Immature natural killer cell (primary cell): ENCODE measurements around the gene VPS41. TPM values are rescaled to one million over a fixed set of nuclear protein-coding genes. Genes with fewer than 3 reads are reported as not detected.
"Not testable (repeated sequence)": the region's sequence is repeated elsewhere in the genome, so short reads cannot be mapped to it uniquely, and the experiment has no call there.

Experiments used
- DNase-seq, 3 donors: peaks; one replicate each; pipeline ENCODE4 v3.0.0; 2022; ENCODE audit warnings: mixed read lengths in 1 of 3
- H3K27ac Mint-ChIP-seq, 6 donors: one replicate each; pipeline ENCODE4 v1.8.0; 2020; ENCODE audit warnings: mixed read lengths in 6 of 6, mild to moderate bottlenecking in 5 of 6, inconsistent platforms in 4 of 6, moderate library complexity in 3 of 6
- H3K27me3 Mint-ChIP-seq, 3 donors: one replicate each; pipeline ENCODE4 v1.8.0; 2020 to 2021; ENCODE audit warnings: low read depth in 3 of 3, mild to moderate bottlenecking in 3 of 3, mixed read lengths in 3 of 3, moderate library complexity in 3 of 3, inconsistent platforms in 1 of 3
- H3K36me3 Mint-ChIP-seq, 3 donors: one replicate each; pipeline ENCODE4 v1.8.0; 2020; ENCODE audit warnings: mixed read lengths in 3 of 3, inconsistent platforms in 2 of 3, mild to moderate bottlenecking in 2 of 3
- H3K4me1 Mint-ChIP-seq, 2 donors: one replicate each; pipeline ENCODE4 v1.8.0; 2020; ENCODE audit warnings: inconsistent platforms in 2 of 2, mild to moderate bottlenecking in 2 of 2, mixed read lengths in 2 of 2, moderate library complexity in 1 of 2
- H3K4me3 Mint-ChIP-seq, 5 donors: one replicate each; pipeline ENCODE4 v1.8.0; 2020; ENCODE audit warnings: mild to moderate bottlenecking in 5 of 5, mixed read lengths in 5 of 5, inconsistent platforms in 3 of 5, moderate library complexity in 3 of 5
- H3K9me3 Mint-ChIP-seq, 6 donors: one replicate each; pipeline ENCODE4 v1.8.0; 2020; ENCODE audit warnings: mild to moderate bottlenecking in 6 of 6, mixed read lengths in 6 of 6, inconsistent platforms in 4 of 6, moderate library complexity in 3 of 6
- polyA plus RNA-seq, 3 donors: library from polyadenylated mRNA; unstranded; fragments of 300-500 nt; fragmentation: Illumina TruSeq; gene quantifications; one replicate each; pipeline ENCODE4 v1.2.3, GENCODE V29; 2021

Gene VPS41
- polyA plus RNA-seq = 10 to 100 TPM; 52.2 to 86.2 (median 72.6) TPM

- peaks cover 0 to 4% (median 3%) of the 10 kb centered on the region in 3 donors for H3K27me3 Mint-ChIP-seq
- H3K36me3 Mint-ChIP-seq = no peaks in the 10 kb centered on the region
- H3K4me1 Mint-ChIP-seq = peaks cover 23 to 49% of the 10 kb centered on the region in 2 donors
- H3K27ac Mint-ChIP-seq = peak within 1 kb of the TSS; percentile 85 to 94 (median 90)
- H3K4me3 Mint-ChIP-seq = peak within 1 kb of the TSS; percentile 95 to 97 (median 96)
- no peaks in the 10 kb centered on the region for H3K9me3 Mint-ChIP-seq
- peak; percentile 76 to 77 (median 77) for DNase-seq
Measured at GRCh38 chr7:38908759-38909335, at the start of gene VPS41. Gene VPS41 (minus strand): TSS chr7:38909191. CDS start chr7:38909174, 17 bp downstream.

DNA sequence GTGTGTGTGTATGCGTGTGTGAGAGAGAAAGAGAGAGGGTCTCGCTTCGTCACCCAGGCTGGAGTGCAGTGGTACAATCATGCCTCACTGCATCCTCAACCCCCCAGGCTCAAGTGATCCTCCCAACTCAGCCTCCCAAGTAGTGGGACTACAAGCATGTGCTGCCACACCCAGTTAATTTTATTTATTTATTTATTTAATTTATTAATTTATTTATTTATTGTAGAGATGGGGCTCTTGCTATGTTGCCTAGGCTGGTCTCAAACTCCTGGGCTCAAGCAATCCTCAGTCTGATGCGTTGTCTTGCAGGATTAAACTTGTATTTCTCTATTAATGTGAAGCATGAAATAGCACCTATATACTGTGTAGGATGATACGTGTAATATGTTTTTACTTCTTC, 46.9 kb upstream of the VPS41 start:
- no peaks in the 10 kb centered on the region for H3K9me3 Mint-ChIP-seq
- H3K27ac Mint-ChIP-seq = no peak overlapping the region
- no peaks in the 10 kb centered on the region for H3K4me1 Mint-ChIP-seq
- H3K27me3 Mint-ChIP-seq = peaks cover 5 to 19% (median 5%) of the 10 kb centered on the region in 3 donors
- DNase-seq = no peak
- H3K36me3 Mint-ChIP-seq = no peaks in the 10 kb centered on the region
- no peak overlapping the region for H3K4me3 Mint-ChIP-seq

- no peak overlapping the region for H3K27ac Mint-ChIP-seq
Measured at GRCh38 chr7:38953971-38954370, 45.0 kb upstream of the VPS41 start.

DNA sequence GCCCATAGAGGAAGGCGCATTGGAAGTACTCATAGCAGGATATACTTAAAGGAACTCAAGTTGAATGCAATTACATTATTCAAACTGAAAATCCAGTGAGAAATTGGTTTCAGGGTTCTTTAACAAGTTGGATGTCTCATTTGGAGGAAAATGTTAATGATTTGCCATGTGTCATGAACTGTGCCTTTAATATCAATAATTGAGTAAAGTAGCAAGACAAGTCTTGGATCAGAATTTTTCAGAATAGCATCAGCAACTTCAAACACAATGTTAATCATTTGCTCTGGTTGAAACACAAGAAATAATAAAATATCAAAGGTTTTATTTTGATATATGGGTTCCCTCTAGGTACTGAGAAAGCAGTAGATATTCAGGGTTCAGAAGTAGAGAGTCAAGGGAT, 44.2 kb upstream of the VPS41 start:
- H3K4me3 Mint-ChIP-seq = no peak overlapping the region
- no peaks in the 10 kb centered on the region for H3K36me3 Mint-ChIP-seq
- no peaks in the 10 kb centered on the region for H3K9me3 Mint-ChIP-seq
- no peak for DNase-seq
- H3K4me1 Mint-ChIP-seq = no peaks in the 10 kb centered on the region
- H3K27ac Mint-ChIP-seq = no peak overlapping the region
- H3K27me3 Mint-ChIP-seq = peaks cover under 1 to 12% (median 3%) of the 10 kb centered on the region in 3 donors

More at GRCh38 chr7:38953971-38954370, 45.0 kb upstream of the VPS41 start:
- H3K9me3 Mint-ChIP-seq = no peaks in the 10 kb centered on the region
- H3K27me3 Mint-ChIP-seq = peaks cover 3 to 15% (median 5%) of the 10 kb centered on the region in 3 donors
- H3K4me1 Mint-ChIP-seq = no peaks in the 10 kb centered on the region
- no peak for DNase-seq
- no peak overlapping the region for H3K4me3 Mint-ChIP-seq
- H3K36me3 Mint-ChIP-seq = no peaks in the 10 kb centered on the region

DNA sequence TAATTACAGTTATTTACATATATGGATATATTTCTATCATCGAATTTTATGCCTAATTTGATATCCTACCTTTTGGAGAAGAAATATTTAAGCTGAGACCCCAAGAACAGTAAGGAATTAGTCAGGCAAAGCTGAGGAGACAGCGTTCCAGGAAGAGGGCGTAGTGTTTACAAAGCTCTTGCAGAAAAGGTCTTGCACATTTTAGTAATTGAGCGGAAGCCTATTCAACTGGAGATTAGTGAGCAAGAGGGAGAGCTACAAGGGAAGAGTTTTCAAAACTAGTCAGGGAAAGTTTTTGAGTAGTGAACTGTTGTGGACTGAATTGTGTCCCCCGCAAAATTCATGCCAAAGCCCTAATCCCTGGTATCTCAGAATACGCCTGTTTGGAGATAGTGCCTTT, 42.2 kb upstream of the VPS41 start:
- Mint-ChIP-seq H3K27ac (no peak overlapping the region), H3K4me1 (no peaks in the 10 kb centered on the region), H3K36me3 (no peaks in the 10 kb centered on the region), H3K4me3 (no peak overlapping the region), H3K9me3 (no peaks in the 10 kb centered on the region), H3K27me3 (peaks cover 3 to 10% (median 3%) of the 10 kb centered on the region in 3 donors)
- DNase-seq = no peak

DNA sequence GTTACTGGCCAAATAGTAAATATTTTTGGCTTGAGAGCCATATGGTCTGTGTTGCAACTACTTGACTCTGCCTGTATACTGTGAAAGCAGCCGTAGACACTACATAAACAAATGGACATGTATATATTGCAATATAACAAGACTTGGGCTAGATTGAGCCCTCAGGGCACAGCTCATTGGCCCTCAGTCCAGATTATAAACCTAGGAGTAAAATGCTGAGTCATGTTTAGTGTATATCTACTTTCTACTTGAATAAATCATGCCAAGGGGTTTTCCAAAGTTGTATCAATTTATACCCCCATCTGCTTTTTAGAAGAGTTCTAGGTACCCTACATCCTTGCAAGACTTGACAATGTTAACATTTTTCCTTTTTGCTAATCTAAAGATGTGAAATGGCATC, 41.3 kb upstream of the VPS41 start:
- no peaks in the 10 kb centered on the region for H3K4me1 Mint-ChIP-seq
- peaks cover 1 to 9% (median 3%) of the 10 kb centered on the region in 3 donors for H3K27me3 Mint-ChIP-seq

DNA sequence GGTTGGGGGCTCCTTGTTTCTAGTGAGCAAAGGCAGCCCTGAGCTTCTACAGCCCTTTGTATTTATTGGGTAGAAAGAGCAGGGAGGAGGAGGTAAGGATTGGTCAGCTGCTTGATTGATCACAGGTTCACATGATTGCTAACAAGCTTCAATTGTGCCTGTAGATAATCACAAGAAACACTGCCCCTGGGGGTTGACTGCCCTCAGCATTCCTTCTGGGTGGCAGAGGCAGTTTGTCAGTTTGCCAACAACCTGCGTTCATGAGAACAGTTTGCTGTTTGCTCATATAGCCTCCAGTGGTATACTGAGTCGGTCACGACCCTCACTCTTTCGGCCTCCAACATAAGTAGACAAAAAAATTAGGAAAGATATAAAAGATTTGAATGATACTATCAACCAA, 38.5 kb upstream of the VPS41 start:
- H3K36me3 Mint-ChIP-seq, H3K4me1 Mint-ChIP-seq, H3K4me3 Mint-ChIP-seq, DNase-seq, H3K9me3 Mint-ChIP-seq, H3K27ac Mint-ChIP-seq: not testable (repeated sequence)
- peaks cover 2 to 12% (median 3%) of the 10 kb centered on the region in 3 donors for H3K27me3 Mint-ChIP-seq

More for the DNA sequence above, 41.3 kb upstream of the VPS41 start:
- H3K4me3 Mint-ChIP-seq = no peak overlapping the region
- no peaks in the 10 kb centered on the region for H3K9me3 Mint-ChIP-seq
- H3K27ac Mint-ChIP-seq = no peak overlapping the region
- H3K36me3 Mint-ChIP-seq = no peaks in the 10 kb centered on the region
- no peak for DNase-seq

- Mint-ChIP-seq H3K27me3 (peaks cover 0 to 13% (median 2%) of the 10 kb centered on the region in 3 donors), H3K4me1 (no peaks in the 10 kb centered on the region), H3K27ac (no peak overlapping the region), H3K36me3 (no peaks in the 10 kb centered on the region), H3K4me3 (no peak overlapping the region), H3K9me3 (no peaks in the 10 kb centered on the region)
- DNase-seq = no peak
Measured at GRCh38 chr7:38942431-38943051, 33.5 kb upstream of the VPS41 start.

DNA sequence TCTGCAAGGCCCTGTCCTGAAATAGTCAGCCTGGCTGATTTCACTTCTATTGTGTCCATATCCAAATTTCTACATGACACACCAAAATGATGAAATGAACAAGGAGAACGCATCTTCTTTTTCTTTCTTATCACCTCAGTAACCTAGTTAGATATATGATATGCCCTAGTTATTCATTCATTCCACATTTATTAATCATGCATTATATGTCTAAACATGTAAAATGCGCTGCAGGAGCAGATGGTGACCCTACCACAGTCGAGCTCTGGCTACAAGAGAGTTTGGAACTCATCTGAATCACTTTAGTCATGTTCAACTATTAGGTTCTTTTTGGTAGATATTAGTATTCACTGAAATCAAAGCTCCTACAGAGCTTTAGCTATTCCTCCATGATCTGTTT, 31.8 kb upstream of the VPS41 start:
- Mint-ChIP-seq H3K4me3 (no peak overlapping the region), H3K27me3 (peaks cover 0 to 12% (median 2%) of the 10 kb centered on the region in 3 donors), H3K9me3 (no peaks in the 10 kb centered on the region), H3K36me3 (no peaks in the 10 kb centered on the region), H3K4me1 (no peaks in the 10 kb centered on the region), H3K27ac (no peak overlapping the region)
- DNase-seq = no peak

- Mint-ChIP-seq H3K36me3 (no peaks in the 10 kb centered on the region), H3K27me3 (peaks cover 2 to 12% (median 2%) of the 10 kb centered on the region in 3 donors), H3K4me1 (no peaks in the 10 kb centered on the region), H3K27ac (no peak overlapping the region), H3K9me3 (no peaks in the 10 kb centered on the region), H3K4me3 (no peak overlapping the region)
- no peak for DNase-seq
Measured at GRCh38 chr7:38938589-38938988, 29.6 kb upstream of the VPS41 start.

DNA sequence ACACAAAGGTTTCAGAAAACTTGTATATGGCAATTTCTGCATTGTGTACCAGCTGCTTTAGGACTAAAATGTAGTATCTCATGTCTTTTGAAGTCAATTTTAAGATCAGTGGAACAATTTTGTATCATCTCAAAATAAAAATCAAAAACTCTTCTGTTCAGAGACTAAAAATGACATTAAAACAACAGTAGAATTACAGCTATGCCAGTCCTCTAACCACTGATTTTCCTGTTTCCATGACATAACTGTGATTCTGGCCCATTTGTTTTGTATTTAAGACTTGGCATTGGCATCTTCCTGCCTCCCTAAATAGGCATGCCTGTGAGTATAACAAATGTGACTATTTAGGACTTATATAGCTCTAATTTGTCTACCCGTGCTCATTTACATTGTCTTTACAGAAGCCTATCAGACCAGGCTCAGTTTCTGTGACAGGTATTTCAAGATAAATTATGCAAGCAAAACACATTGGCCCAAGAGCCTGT, 29.1 kb upstream of the VPS41 start:
- Mint-ChIP-seq H3K9me3 (no peaks in the 10 kb centered on the region), H3K4me3 (no peak overlapping the region), H3K4me1 (no peaks in the 10 kb centered on the region), H3K27ac (no peak overlapping the region), H3K27me3 (peaks cover 2 to 11% (median 2%) of the 10 kb centered on the region in 3 donors), H3K36me3 (no peaks in the 10 kb centered on the region)
- no peak for DNase-seq

DNA sequence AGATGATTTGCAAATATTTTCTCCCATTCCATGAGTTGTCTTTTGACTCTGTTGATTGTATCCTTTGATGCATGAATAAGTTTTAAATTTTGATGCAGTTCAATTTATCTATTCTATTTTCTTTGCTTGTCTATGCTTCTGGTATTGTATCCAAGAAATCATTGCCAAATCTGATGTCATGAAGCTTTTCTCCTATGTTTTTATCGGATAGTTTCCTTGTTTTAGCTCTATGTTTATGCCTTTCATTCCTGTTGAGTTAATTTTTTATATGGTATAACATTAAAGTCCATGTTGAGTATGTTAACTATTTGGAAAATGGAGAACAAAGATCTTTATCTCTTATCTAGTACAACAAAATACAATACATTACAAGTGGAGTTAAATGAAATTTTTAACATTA, 27.6 kb upstream of the VPS41 start:
- Mint-ChIP-seq H3K27me3 (peaks cover 0 to 11% (median 2%) of the 10 kb centered on the region in 3 donors), H3K9me3 (no peaks in the 10 kb centered on the region), H3K27ac (no peak overlapping the region), H3K36me3 (no peaks in the 10 kb centered on the region), H3K4me1 (no peaks in the 10 kb centered on the region), H3K4me3 (no peak overlapping the region)
- no peak for DNase-seq

- H3K36me3 Mint-ChIP-seq = no peaks in the 10 kb centered on the region
- no peaks in the 10 kb centered on the region for H3K9me3 Mint-ChIP-seq
- H3K27me3 Mint-ChIP-seq = peaks cover 2 to 8% (median 3%) of the 10 kb centered on the region in 3 donors
- no peak overlapping the region for H3K4me3 Mint-ChIP-seq
- H3K27ac Mint-ChIP-seq = no peak overlapping the region
- no peaks in the 10 kb centered on the region for H3K4me1 Mint-ChIP-seq
- DNase-seq = no peak
Measured at GRCh38 chr7:38934536-38934935, 25.5 kb upstream of the VPS41 start.

DNA sequence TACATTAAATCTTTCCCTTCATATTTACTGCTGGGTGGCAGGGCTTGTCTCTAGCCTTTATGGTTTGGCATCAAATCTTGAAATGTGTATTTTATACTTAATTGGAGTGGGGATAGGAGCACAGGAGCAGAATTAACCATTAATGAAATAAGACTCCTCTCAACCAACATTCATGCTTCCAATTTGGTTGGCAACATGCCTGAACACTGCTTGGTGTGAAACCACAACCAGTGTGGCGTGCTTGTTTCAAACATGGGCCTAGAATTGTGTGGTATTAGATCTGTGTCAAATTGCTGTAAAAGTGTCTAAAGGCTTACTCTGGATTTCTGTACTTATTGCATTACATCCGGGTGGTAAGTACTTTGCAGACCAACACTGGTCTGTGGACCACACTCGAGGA, 25.1 kb upstream of the VPS41 start:
- no peak overlapping the region for H3K27ac Mint-ChIP-seq
- peaks cover 2 to 8% (median 3%) of the 10 kb centered on the region in 3 donors for H3K27me3 Mint-ChIP-seq
- H3K9me3 Mint-ChIP-seq = no peaks in the 10 kb centered on the region
- DNase-seq = no peak
- no peaks in the 10 kb centered on the region for H3K4me1 Mint-ChIP-seq
- H3K4me3 Mint-ChIP-seq = no peak overlapping the region
- H3K36me3 Mint-ChIP-seq = no peaks in the 10 kb centered on the region
